ENCODE results near the gene ABLIM2.

- TF ChIP-seq ZBTB33 (IDR thresholded peaks at IDR 0.05), result no peak
- no peak for TF ChIP-seq CTCF (IDR thresholded peaks at IDR 0.05 in 2 of 3, conservative IDR thresholded peaks at IDR 0.05 in 1 of 3; ENCODE audit: control insufficient read depth in 2 of 3, extremely low read depth in 1 of 3, insufficient read depth in 1 of 3, low read depth in 3 of 3, low read length in 3 of 3)
- no peak for TF ChIP-seq HDAC2 (IDR thresholded peaks at IDR 0.05)
- TF ChIP-seq EZH2 (IDR thresholded peaks at IDR 0.05; ENCODE audit: borderline replicate concordance, control insufficient read depth, low read depth, low read length), result no peak
- no peak for TF ChIP-seq ZNF274 (IDR thresholded peaks at IDR 0.05; ENCODE audit: insufficient read depth, insufficient read length)
- no peak for TF ChIP-seq TARDBP (IDR thresholded peaks at IDR 0.05; ENCODE audit: borderline replicate concordance)
- no peak for TF ChIP-seq GABPA (IDR thresholded peaks at IDR 0.05; ENCODE audit: low read depth)
- TF ChIP-seq CREB1 (IDR thresholded peaks at IDR 0.05; ENCODE audit: low read depth), result no peak
- no peak for TF ChIP-seq JUNB (IDR thresholded peaks at IDR 0.05)
- TF ChIP-seq YBX1 (IDR thresholded peaks at IDR 0.05), result no peak
- TF ChIP-seq POLR2A (IDR thresholded peaks at IDR 0.05; ENCODE audit: low read depth, low read length), result no peak
- TF ChIP-seq REST (IDR thresholded peaks at IDR 0.05; ENCODE audit: low read depth, low read length), result no peak
- TF ChIP-seq POLR2AphosphoS5 (IDR thresholded peaks at IDR 0.05; ENCODE audit: low read length), result no peak
Observed at GRCh38 chr4:8156617-8157016, 2.0 kb downstream of the ABLIM2 start.
